Panc1 (cell line): ENCODE data around the gene NTM. TPM values are rescaled to one million over a fixed set of nuclear protein-coding genes. Genes with fewer than 3 reads are reported as not detected.
A peak's percentile ranks its signal among the peaks of the same experiment; 100 is the strongest.

Experiments used
- ATAC-seq: fragments of 200-7000 bp; cut with Tn5 transposase; 2 replicates; pipeline ENCODE4 v1.9.1; 2020; ENCODE audit warnings: mild to moderate bottlenecking, moderate library complexity
- BruUV-seq: library from RNA; stranded (reverse); fragments of 400-500 nt; replicated peaks from 2 replicates; lab custom pipeline; 2021; lab: Mats Ljungman, UMichigan
- CTCF ChIA-PET: fragments of 300-600 bp; sonication (Branson Sonifier 250); formaldehyde crosslinking; loops from one replicate; lab custom pipeline; 2022; ENCODE audit warnings: antibody characterized with exemption; lab: Charles Lee
- POLR2A ChIA-PET: fragments of 300-600 bp; sonication (Branson Sonifier 250); formaldehyde crosslinking; loops from one replicate; lab custom pipeline; 2022; ENCODE audit warnings: antibody characterized with exemption; lab: Charles Lee
- DNase-seq: peaks from one replicate; pipeline ENCODE4 v3.0.0-alpha.2; 2010; ENCODE audit warnings: low read depth, low spot score
- H3K27ac ChIP-seq: 2 replicates; pipeline ENCODE4 v1.5.1; 2011; ENCODE audit warnings: mild to moderate bottlenecking, low read length, inconsistent platforms
- H3K27me3 ChIP-seq: fragments of 200-500 bp; sonication (Bioruptor generic); 2 replicates; pipeline ENCODE4 v1.6.0; 2014; ENCODE audit warnings: low read length, inconsistent platforms; ENCODE audit not compliant: control insufficient read depth, insufficient read depth
- H3K36me3 ChIP-seq: fragments of 200-500 bp; sonication (Bioruptor generic); 2 replicates; pipeline ENCODE4 v1.5.1; 2014; ENCODE audit warnings: inconsistent platforms, mild to moderate bottlenecking, low read length, moderate library complexity; ENCODE audit not compliant: control insufficient read depth, insufficient read depth
- H3K4me1 ChIP-seq: 2 replicates; pipeline ENCODE4 v1.5.1; 2011; ENCODE audit warnings: inconsistent platforms, mild to moderate bottlenecking, low read length, moderate library complexity; ENCODE audit not compliant: control insufficient read depth, insufficient read depth
- H3K4me3 ChIP-seq, 2 experiments: 2 replicates each; pipeline ENCODE4 v1.5.1; 2011 to 2012; ENCODE audit warnings: low read depth in 2 of 2, low read length in 2 of 2, mild to moderate bottlenecking in 2 of 2, inconsistent platforms in 1 of 2, moderate library complexity in 1 of 2
- H3K9me3 ChIP-seq: fragments of 200-500 bp; sonication (Bioruptor generic); 2 replicates; pipeline ENCODE4 v1.5.1; 2014; ENCODE audit warnings: low read depth, mild to moderate bottlenecking, inconsistent platforms, low read length, moderate library complexity; ENCODE audit not compliant: control insufficient read depth, insufficient read depth
- CTCF ChIP-seq: fragments of 450-650 bp; IDR thresholded peaks from 2 replicates; pipeline ENCODE4 v1.5.1; 2017; ENCODE audit warnings: mild to moderate bottlenecking
- POLR2AphosphoS5 ChIP-seq: IDR thresholded peaks from 2 replicates; pipeline ENCODE4 v1.6.1; 2012; ENCODE audit warnings: mild to moderate bottlenecking, low read depth, low read length, moderate library complexity
- REST ChIP-seq, 2 experiments: IDR thresholded peaks; 2 replicates each; pipeline ENCODE4 v1.6.1; 2011 to 2012; ENCODE audit warnings: low read depth in 2 of 2, control low read depth in 1 of 2, low read length in 1 of 2, mild to moderate bottlenecking in 1 of 2, moderate library complexity in 1 of 2; ENCODE audit not compliant: insufficient read depth in 1 of 2
- SIN3A ChIP-seq: IDR thresholded peaks from 2 replicates; pipeline ENCODE4 v1.6.1; 2012; ENCODE audit warnings: low read depth, mild to moderate bottlenecking, low read length, moderate library complexity, borderline replicate concordance; ENCODE audit not compliant: insufficient read depth
- TCF7L2 ChIP-seq: IDR thresholded peaks from 2 replicates; pipeline ENCODE4 v1.6.1; 2011; ENCODE audit warnings: mild to moderate bottlenecking, low read depth, low read length, inconsistent platforms
- in situ Hi-C: cut with HindIII; loops from 2 replicates; pipeline ENCODE4 v1.10.0; 2016; ENCODE audit warnings: low sequenced_read_pairs, low pct_unique_long_range_greater_than_20kb
- intact Hi-C: fragments of 100-400 bp; cut with micrococcal nuclease; formaldehyde crosslinking; loops from one replicate; pipeline ENCODE4 v1.10.0; 2022; ENCODE audit not compliant: unreplicated experiment
- total RNA-seq: library from RNA; stranded (reverse); gene quantifications from one replicate; pipeline ENCODE4 v1.2.1, GENCODE V29; 2021; ENCODE audit not compliant: unreplicated experiment

Gene NTM
- total RNA-seq, 1 experiment from 2014 or later, result 0.10 TPM

- CTCF ChIA-PET, result no interaction called here
- peaks cover 22% of the 10 kb centered on the region for H3K27me3 ChIP-seq
These were observed 210.1 kb downstream of the NTM start for GRCh38 chr11:131580476-131580875.

GRCh38 chr11:131581046-131581445, 210.6 kb downstream of the NTM start:
- Histone ChIP-seq H3K27me3 (peaks cover 21% of the 10 kb centered on the region), H3K36me3 (no peaks in the 10 kb centered on the region), H3K27ac (no peak overlapping the region), H3K9me3 (no peaks in the 10 kb centered on the region), H3K4me1 (no peaks in the 10 kb centered on the region), H3K4me3 (no peak overlapping the region)
- no TSS peak for BruUV-seq
- intact Hi-C loops (loop anchor here (5.0 kb wide), 1 partner anchor 91 kb away; no protein-coding TSS in a partner anchor), in situ Hi-C loops (no loop called here)
- ATAC-seq, result no peak
- ChIA-PET CTCF (no interaction called here), POLR2A (no interaction called here)
- TF ChIP-seq REST (IDR thresholded peaks at IDR 0.05; ENCODE audit: insufficient read depth in 1 of 2, low read depth in 2 of 2, low read length in 1 of 2) (no peak), TCF7L2 (no peak), POLR2AphosphoS5 (no peak), SIN3A (no peak), CTCF (no peak)
- no peak for DNase-seq

More at GRCh38 chr11:131580476-131580875, 210.1 kb downstream of the NTM start:
- no TSS peak for BruUV-seq
- Histone ChIP-seq H3K4me1 (no peaks in the 10 kb centered on the region), H3K27ac (no peak overlapping the region), H3K4me3 (no peak overlapping the region), H3K9me3 (no peaks in the 10 kb centered on the region), H3K36me3 (no peaks in the 10 kb centered on the region)
- intact Hi-C loops, result loop anchor here (5.0 kb wide), 1 partner anchor 92 kb away; no protein-coding TSS in a partner anchor
- DNase-seq (no peak), ATAC-seq (peak; percentile 30; the same call in 1 of the 2 replicates)
- in situ Hi-C loops, result no loop called here
- POLR2A ChIA-PET, result no interaction called here
- TF ChIP-seq SIN3A (no peak), TCF7L2 (no peak), CTCF (no peak), POLR2AphosphoS5 (no peak), REST (IDR thresholded peaks at IDR 0.05; ENCODE audit: insufficient read depth in 1 of 2, low read depth in 2 of 2, low read length in 1 of 2) (no peak)
